ENCODE data around the gene ARHGEF26. TPM values are rescaled to one million over a fixed set of nuclear protein-coding genes. Genes with fewer than 3 reads are reported as not detected.

Gene ARHGEF26
- total RNA-seq, 1 donor from 2014 or later = 29.2 TPM

- intact Hi-C loops (cut with DNase I) = loop anchor here (10.0 kb wide), 1 partner anchor 161 kb away; no protein-coding TSS in a partner anchor
- H3K9me3 ChIP-seq = no peaks in the 10 kb centered on the region
- H3K27ac ChIP-seq = no peak overlapping the region
Observed at GRCh38 chr3:154094051-154094450, 27.1 kb upstream of the ARHGEF26 start.

GRCh38 chr3:154095832-154096421 lies 25.3 kb upstream of the ARHGEF26 start:
- TF ChIP-seq POLR2AphosphoS5 (IDR thresholded peaks at IDR 0.05; ENCODE audit: insufficient read depth in 1 of 2, low read depth in 1 of 2) (peak in 1 of 2 donors; percentile 24), POLR2A (IDR thresholded peaks at IDR 0.05) (no peak), CTCF (IDR thresholded peaks at IDR 0.05) (peak in 1 of 3 experiments; percentile 15)
- H3K9me3 ChIP-seq = no peaks in the 10 kb centered on the region
- H3K27me3 ChIP-seq = no peaks in the 10 kb centered on the region
- DNase-seq (ENCODE audit: extremely low spot score in 2 of 2) = no peak
- no peaks in the 10 kb centered on the region for H3K4me1 ChIP-seq
- H3K27ac ChIP-seq = no peak overlapping the region
- intact Hi-C loops (cut with DNase I) = loop anchor here (10.0 kb wide), 1 partner anchor 159 kb away; no protein-coding TSS in a partner anchor
- H3K36me3 ChIP-seq = no peaks in the 10 kb centered on the region
- no peak overlapping the region for H3K4me3 ChIP-seq

More at GRCh38 chr3:154094051-154094450, 27.1 kb upstream of the ARHGEF26 start:
- TF ChIP-seq POLR2AphosphoS5 (IDR thresholded peaks at IDR 0.05; ENCODE audit: insufficient read depth in 1 of 2, low read depth in 1 of 2) = no peak
- TF ChIP-seq CTCF (IDR thresholded peaks at IDR 0.05) = no peak
- no peak for TF ChIP-seq POLR2A (IDR thresholded peaks at IDR 0.05)
- H3K4me1 ChIP-seq = peaks cover 13% of the 10 kb centered on the region
- H3K27me3 ChIP-seq = no peaks in the 10 kb centered on the region
- no peak overlapping the region for H3K4me3 ChIP-seq
- DNase-seq (ENCODE audit: extremely low spot score in 2 of 2) = no peak
- no peaks in the 10 kb centered on the region for H3K36me3 ChIP-seq

- no peak overlapping the region for H3K4me3 ChIP-seq
- DNase-seq (ENCODE audit: extremely low spot score in 2 of 2) = no peak
- no peak for TF ChIP-seq CTCF (IDR thresholded peaks at IDR 0.05)
- no peak for TF ChIP-seq POLR2AphosphoS5 (IDR thresholded peaks at IDR 0.05; ENCODE audit: insufficient read depth in 1 of 2, low read depth in 1 of 2)
- no peak for TF ChIP-seq POLR2A (IDR thresholded peaks at IDR 0.05)
- H3K27ac ChIP-seq = no peak overlapping the region
- intact Hi-C loops (cut with DNase I) = loop anchor here (10.0 kb wide), 1 partner anchor 156 kb away; no protein-coding TSS in a partner anchor
- no peaks in the 10 kb centered on the region for H3K36me3 ChIP-seq
- H3K27me3 ChIP-seq = no peaks in the 10 kb centered on the region
- H3K9me3 ChIP-seq = no peaks in the 10 kb centered on the region
- no peaks in the 10 kb centered on the region for H3K4me1 ChIP-seq
Observed at GRCh38 chr3:154098376-154098775, 22.8 kb upstream of the ARHGEF26 start.

GRCh38 chr3:154100556-154100955 lies 20.6 kb upstream of the ARHGEF26 start:
- TF ChIP-seq POLR2AphosphoS5 (IDR thresholded peaks at IDR 0.05; ENCODE audit: insufficient read depth in 1 of 2, low read depth in 1 of 2) (no peak), POLR2A (IDR thresholded peaks at IDR 0.05) (no peak), CTCF (IDR thresholded peaks at IDR 0.05) (no peak)
- no peak overlapping the region for H3K27ac ChIP-seq
- DNase-seq (ENCODE audit: extremely low spot score in 2 of 2) = no peak
- no peaks in the 10 kb centered on the region for H3K27me3 ChIP-seq
- no peaks in the 10 kb centered on the region for H3K9me3 ChIP-seq
- H3K36me3 ChIP-seq = no peaks in the 10 kb centered on the region
- H3K4me1 ChIP-seq = no peaks in the 10 kb centered on the region
- intact Hi-C loops (cut with DNase I) = no loop called here
- no peak overlapping the region for H3K4me3 ChIP-seq

- no peaks in the 10 kb centered on the region for H3K36me3 ChIP-seq
- intact Hi-C loops (cut with DNase I) = no loop called here
- DNase-seq (ENCODE audit: extremely low spot score in 2 of 2) = no peak
- no peak overlapping the region for H3K4me3 ChIP-seq
- no peak overlapping the region for H3K27ac ChIP-seq
- no peaks in the 10 kb centered on the region for H3K9me3 ChIP-seq
- TF ChIP-seq CTCF (IDR thresholded peaks at IDR 0.05) (no peak), POLR2AphosphoS5 (IDR thresholded peaks at IDR 0.05; ENCODE audit: insufficient read depth in 1 of 2, low read depth in 1 of 2) (no peak), POLR2A (IDR thresholded peaks at IDR 0.05) (no peak)
- H3K4me1 ChIP-seq = no peaks in the 10 kb centered on the region
- H3K27me3 ChIP-seq = no peaks in the 10 kb centered on the region
Observed at GRCh38 chr3:154101250-154101649, 19.9 kb upstream of the ARHGEF26 start.

Data from vagina (tissue), 2 donors.